Endothelial cell (in vitro differentiated cells): ENCODE data around the gene PRKG1. TPM values are rescaled to one million over a fixed set of nuclear protein-coding genes. Genes with fewer than 3 reads are reported as not detected.

Experiments used
- DNase-seq: peaks from one replicate; pipeline ENCODE4 v3.0.0; 2021; ENCODE audit warnings: low spot score
- H3K27ac Mint-ChIP-seq: one replicate; pipeline ENCODE4 v1.8.0; 2021; ENCODE audit warnings: mixed read lengths, inconsistent platforms; ENCODE audit not compliant: unreplicated experiment
- H3K27me3 Mint-ChIP-seq: one replicate; pipeline ENCODE4 v1.8.0; 2021; ENCODE audit warnings: mild to moderate bottlenecking, moderate library complexity, mixed read lengths, inconsistent platforms; ENCODE audit not compliant: unreplicated experiment
- H3K36me3 Mint-ChIP-seq: one replicate; pipeline ENCODE4 v1.8.0; 2021; ENCODE audit warnings: mild to moderate bottlenecking, low read depth, mixed read lengths, inconsistent platforms; ENCODE audit not compliant: unreplicated experiment
- H3K4me1 Mint-ChIP-seq: one replicate; pipeline ENCODE4 v1.8.0; 2021; ENCODE audit warnings: mild to moderate bottlenecking, mixed read lengths, inconsistent platforms; ENCODE audit not compliant: unreplicated experiment
- H3K4me3 Mint-ChIP-seq: one replicate; pipeline ENCODE4 v1.8.0; 2021; ENCODE audit warnings: mild to moderate bottlenecking, mixed read lengths, inconsistent platforms; ENCODE audit not compliant: unreplicated experiment
- H3K9me3 Mint-ChIP-seq: one replicate; pipeline ENCODE4 v1.8.0; 2021; ENCODE audit warnings: mixed read lengths, inconsistent platforms; ENCODE audit not compliant: unreplicated experiment
- total RNA-seq: library from RNA; stranded (reverse); fragmentation: NEBNext Ultra II Directional; extraction: Animal tissue kit (Norgen Biotek cat#: 25700); gene quantifications from one replicate; pipeline ENCODE4 v1.2.1, GENCODE V29; 2021; ENCODE audit not compliant: unreplicated experiment
- TF ChIP-seq, protein P1 (sequence below): fragments of 200-600 bp; sonication (generic); IDR thresholded peaks from one replicate; pipeline ENCODE4 v1.5.0; 2021; ENCODE audit warnings: antibody characterized with exemption; ENCODE audit not compliant: unreplicated experiment

The PRKG1 gene
- total RNA-seq, 1 donor from 2014 or later: 10.7 TPM

DNA sequence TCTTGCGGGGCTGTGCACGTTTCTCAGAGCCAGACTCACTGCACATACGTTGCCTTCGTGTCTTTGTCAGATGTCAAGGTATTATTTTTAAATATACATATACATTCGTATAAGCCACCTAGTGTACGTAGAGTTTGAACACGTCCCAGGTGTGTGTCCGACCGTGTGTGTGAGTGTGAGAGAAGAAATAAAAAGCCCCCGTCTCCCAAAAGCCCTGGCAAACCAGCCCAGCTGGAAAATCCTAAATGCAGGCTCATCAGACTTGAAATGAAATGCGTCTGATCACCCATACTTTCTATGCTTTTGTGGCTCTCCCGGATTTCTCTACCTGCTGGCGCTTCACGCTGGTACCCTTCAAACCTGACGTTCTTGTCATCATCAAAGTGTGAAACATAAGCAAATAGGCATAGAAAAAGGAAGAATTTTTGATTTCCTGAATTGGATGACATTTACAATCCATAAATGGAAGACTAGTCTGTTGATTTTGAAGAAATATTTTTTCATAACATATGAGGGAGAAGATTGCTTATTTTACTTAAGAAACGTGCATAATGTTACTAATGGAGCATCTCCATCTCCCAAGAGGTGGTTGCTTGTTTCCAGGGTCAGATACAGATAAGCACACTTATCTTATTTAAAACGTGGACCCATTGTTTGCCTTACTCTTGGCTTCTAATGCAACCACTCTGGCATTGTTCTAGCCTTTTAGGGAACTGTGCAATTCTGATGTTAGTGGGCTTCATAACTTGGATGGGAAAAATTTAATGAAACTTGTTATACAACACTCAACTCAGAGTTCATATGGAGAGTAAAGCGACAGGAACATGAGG lies 971 bp downstream of the PRKG1 start:
- Mint-ChIP-seq H3K36me3 (no peaks in the 10 kb centered on the region), H3K4me1 (peaks cover 7% of the 10 kb centered on the region), H3K27ac (no peak overlapping the region), H3K4me3 (peak overlapping the region; percentile 95), H3K27me3 (peaks cover 12% of the 10 kb centered on the region), H3K9me3 (no peaks in the 10 kb centered on the region)
- no peak for DNase-seq
- TF ChIP-seq, protein P1, sequence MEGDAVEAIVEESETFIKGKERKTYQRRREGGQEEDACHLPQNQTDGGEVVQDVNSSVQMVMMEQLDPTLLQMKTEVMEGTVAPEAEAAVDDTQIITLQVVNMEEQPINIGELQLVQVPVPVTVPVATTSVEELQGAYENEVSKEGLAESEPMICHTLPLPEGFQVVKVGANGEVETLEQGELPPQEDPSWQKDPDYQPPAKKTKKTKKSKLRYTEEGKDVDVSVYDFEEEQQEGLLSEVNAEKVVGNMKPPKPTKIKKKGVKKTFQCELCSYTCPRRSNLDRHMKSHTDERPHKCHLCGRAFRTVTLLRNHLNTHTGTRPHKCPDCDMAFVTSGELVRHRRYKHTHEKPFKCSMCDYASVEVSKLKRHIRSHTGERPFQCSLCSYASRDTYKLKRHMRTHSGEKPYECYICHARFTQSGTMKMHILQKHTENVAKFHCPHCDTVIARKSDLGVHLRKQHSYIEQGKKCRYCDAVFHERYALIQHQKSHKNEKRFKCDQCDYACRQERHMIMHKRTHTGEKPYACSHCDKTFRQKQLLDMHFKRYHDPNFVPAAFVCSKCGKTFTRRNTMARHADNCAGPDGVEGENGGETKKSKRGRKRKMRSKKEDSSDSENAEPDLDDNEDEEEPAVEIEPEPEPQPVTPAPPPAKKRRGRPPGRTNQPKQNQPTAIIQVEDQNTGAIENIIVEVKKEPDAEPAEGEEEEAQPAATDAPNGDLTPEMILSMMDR: no peak

DNA sequence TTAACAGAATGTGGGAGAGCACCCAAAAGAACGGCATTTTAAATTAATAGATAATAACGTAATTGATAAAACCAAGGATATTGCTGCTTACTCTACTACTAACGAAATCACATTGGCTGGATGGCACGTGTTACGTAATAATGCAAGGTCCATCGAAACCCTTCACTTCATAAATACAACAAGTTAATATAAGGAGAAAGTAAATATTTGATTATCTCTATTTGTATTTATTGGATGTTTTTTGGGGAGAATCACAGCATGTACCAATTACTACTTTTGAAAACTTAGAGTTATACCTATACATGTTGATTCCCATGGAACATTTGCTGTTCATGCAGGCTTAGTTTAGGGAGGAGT lies 1.6 kb downstream of the PRKG1 start:
- no peak overlapping the region for H3K27ac Mint-ChIP-seq
- H3K9me3 Mint-ChIP-seq: no peaks in the 10 kb centered on the region
- no peak overlapping the region for H3K4me3 Mint-ChIP-seq
- H3K27me3 Mint-ChIP-seq: peaks cover 12% of the 10 kb centered on the region
- no peaks in the 10 kb centered on the region for H3K36me3 Mint-ChIP-seq
- peaks cover 7% of the 10 kb centered on the region for H3K4me1 Mint-ChIP-seq
- TF ChIP-seq, protein P1: no peak
- no peak for DNase-seq

DNA sequence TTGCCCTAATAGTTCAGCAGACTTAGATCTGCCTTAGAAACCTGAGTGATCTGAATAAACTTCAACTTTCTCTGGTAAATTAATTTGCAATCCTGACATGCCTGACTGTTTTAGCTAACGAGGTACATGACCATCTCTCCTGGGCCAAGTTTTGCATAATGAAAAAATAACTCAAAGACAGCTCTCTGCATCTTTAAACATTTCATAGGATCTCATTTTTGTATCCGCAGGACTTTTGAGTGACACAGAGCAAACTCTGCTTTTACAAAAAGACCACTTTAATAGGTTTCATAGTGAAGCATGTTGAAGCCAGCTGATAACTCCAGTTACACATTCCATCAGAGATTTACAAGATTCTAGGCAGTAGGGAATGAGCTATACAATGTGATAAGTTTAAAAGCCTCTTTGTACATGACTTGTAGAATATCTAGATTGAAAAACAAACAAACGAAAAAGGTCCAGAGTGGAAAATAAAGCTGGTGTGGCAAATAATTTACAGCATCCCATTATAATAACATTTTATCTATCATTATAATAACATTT lies 2.1 kb downstream of the PRKG1 start:
- Mint-ChIP-seq H3K27ac (no peak overlapping the region), H3K4me3 (no peak overlapping the region), H3K4me1 (peaks cover 7% of the 10 kb centered on the region), H3K27me3 (peaks cover 12% of the 10 kb centered on the region), H3K9me3 (no peaks in the 10 kb centered on the region), H3K36me3 (no peaks in the 10 kb centered on the region)
- TF ChIP-seq, protein P1: no peak
- no peak for DNase-seq

DNA sequence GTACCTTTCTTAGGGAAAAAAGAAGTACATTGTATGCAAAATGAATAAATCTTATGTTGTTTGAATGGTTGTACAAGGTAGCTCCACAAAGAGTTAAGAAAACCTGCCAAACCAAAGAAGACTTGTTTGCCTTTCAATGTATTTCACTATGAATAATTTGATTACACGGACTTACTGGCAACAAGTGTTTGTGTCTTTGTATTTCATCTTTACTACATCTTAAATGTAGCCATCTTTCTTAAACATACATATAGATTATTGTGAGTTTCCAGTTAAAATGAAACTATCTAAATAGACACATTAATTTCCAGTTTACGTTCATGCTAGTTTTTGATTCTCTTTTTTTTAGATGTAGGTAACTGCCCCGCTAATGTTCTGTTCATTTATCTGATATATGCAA lies 2.8 kb downstream of the PRKG1 start:
- no peaks in the 10 kb centered on the region for H3K9me3 Mint-ChIP-seq
- no peak for DNase-seq
- H3K4me1 Mint-ChIP-seq: peaks cover 7% of the 10 kb centered on the region
- H3K27ac Mint-ChIP-seq: no peak overlapping the region
- peaks cover 12% of the 10 kb centered on the region for H3K27me3 Mint-ChIP-seq
- TF ChIP-seq, protein P1: no peak
- H3K4me3 Mint-ChIP-seq: no peak overlapping the region
- H3K36me3 Mint-ChIP-seq: no peaks in the 10 kb centered on the region

DNA sequence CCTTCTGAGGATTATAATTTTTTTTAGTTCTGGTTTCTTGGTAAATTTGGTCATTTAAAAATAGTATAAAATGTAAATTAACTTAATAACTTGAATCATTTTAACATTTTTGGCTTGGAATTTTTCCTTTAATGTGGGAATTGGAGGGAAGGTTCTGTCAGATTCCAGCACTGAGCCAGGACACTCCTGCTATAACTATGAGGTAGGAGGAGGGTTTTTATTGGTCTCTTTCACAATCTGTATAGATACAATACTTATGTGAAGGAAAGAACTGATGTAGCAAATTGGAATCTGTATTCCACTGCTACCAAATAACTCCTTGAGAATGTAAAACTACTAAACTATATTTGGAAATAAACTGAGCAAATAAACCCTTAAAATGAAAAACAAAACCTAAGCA lies 3.2 kb downstream of the PRKG1 start:
- peaks cover 12% of the 10 kb centered on the region for H3K27me3 Mint-ChIP-seq
- H3K36me3 Mint-ChIP-seq: no peaks in the 10 kb centered on the region
- H3K4me1 Mint-ChIP-seq: peaks cover 7% of the 10 kb centered on the region
- H3K4me3 Mint-ChIP-seq: no peak overlapping the region
- no peak for DNase-seq
- H3K9me3 Mint-ChIP-seq: no peaks in the 10 kb centered on the region
- no peak overlapping the region for H3K27ac Mint-ChIP-seq
- TF ChIP-seq, protein P1: no peak
